ENCODE measurements around the gene TUSC1. TPM values are rescaled to one million over a fixed set of nuclear protein-coding genes. Genes with fewer than 3 reads are reported as not detected.

Gene TUSC1
- total RNA-seq: under 1 TPM in 1 of 2 experiments, not detected in 1; 0.10 TPM

GRCh38 chr9:25678147-25678666 lies at the start of gene TUSC1:
TUSC1 (minus strand) TSS chr9:25678444; CDS start chr9:25678312, 132 bp downstream.

Data from activated naive CD4-positive, alpha-beta T cell treated with anti-CD3 and anti-CD28 coated beads, Interleukin-2, amount 10 ng/mL, durations not matched to agents 5 hours and 36 hours (primary cell).